GM12878 (cell line): ENCODE data around the gene CLEC5A. TPM values are rescaled to one million over a fixed set of nuclear protein-coding genes. Genes with fewer than 3 reads are reported as not detected.
A peak's percentile ranks its signal among the peaks of the same experiment; 100 is the strongest.

ENCODE experiments used
- ATAC-seq: fragments of 200-7000 bp; cut with Tn5 transposase; 3 replicates; pipeline ENCODE4 v1.9.1; 2020; ENCODE audit warnings: mild to moderate bottlenecking, moderate library complexity
- BruUV-seq: library from RNA; stranded (reverse); fragments of 400-500 nt; replicated peaks from 2 replicates; lab custom pipeline; 2021; lab: Mats Ljungman, UMichigan
- CTCF ChIA-PET: fragments of 300-600 bp; sonication (Branson Sonifier 250); formaldehyde crosslinking; extraction: SDS; loops from one replicate; lab custom pipeline; 2021; ENCODE audit warnings: inconsistent platforms; lab: Yijun Ruan, JAX
- POLR2A ChIA-PET: fragments of 350-600 bp; formaldehyde crosslinking; extraction: SDS; loops from one replicate; lab custom pipeline; 2021; ENCODE audit warnings: inconsistent platforms; lab: Charles Lee
- RAD21 ChIA-PET: fragments of 300-600 bp; sonication (Branson Sonifier 250); formaldehyde crosslinking; loops from one replicate; lab custom pipeline; 2023; ENCODE audit warnings: antibody characterized with exemption; ENCODE audit not compliant: unreplicated experiment; lab: Charles Lee
- SMC1A ChIA-PET: fragments of 300-600 bp; sonication (Branson Sonifier 250); formaldehyde crosslinking; loops from one replicate; lab custom pipeline; 2023; ENCODE audit not compliant: unreplicated experiment, uncharacterized antibody; lab: Charles Lee
- DNase-seq: peaks from one replicate; pipeline ENCODE4 v3.0.0-alpha.2; 2011; ENCODE audit warnings: low read depth, low spot score
- FAIRE-seq: peaks from 3 replicates; lab custom pipeline; 2011; peaks lifted over from hg19 to GRCh38; lab: Jason Lieb, UNC
- H2AFZ ChIP-seq: 2 replicates; pipeline ENCODE4 v1.6.0; 2011; ENCODE audit warnings: low read depth, low read length, control low read depth; ENCODE audit not compliant: control insufficient read depth
- H3K27ac ChIP-seq: 2 replicates; pipeline ENCODE4 v1.5.1; 2011; ENCODE audit warnings: control low read depth; ENCODE audit not compliant: control insufficient read depth, insufficient read depth
- H3K27me3 ChIP-seq, 2 experiments: replicated peaks in 1 of 2; 2 replicates each; pipeline versions ENCODE4 v1.6.0 to v1.6.1; 2011; ENCODE audit warnings: low read length in 1 of 2; ENCODE audit not compliant: control insufficient read depth in 2 of 2, insufficient read depth in 2 of 2
- H3K36me3 ChIP-seq, 2 experiments: 2 replicates each; pipeline ENCODE4 v1.5.1; 2011; ENCODE audit warnings: low read length in 1 of 2; ENCODE audit not compliant: control insufficient read depth in 2 of 2, insufficient read depth in 2 of 2
- H3K4me1 ChIP-seq: 2 replicates; pipeline ENCODE4 v1.6.1; 2011; ENCODE audit warnings: mild to moderate bottlenecking, low read length, moderate library complexity, mixed read lengths; ENCODE audit not compliant: control insufficient read depth, insufficient read depth
- H3K4me2 ChIP-seq: 2 replicates; pipeline ENCODE4 v1.6.0; 2011; ENCODE audit warnings: control low read depth; ENCODE audit not compliant: control insufficient read depth, insufficient read depth
- H3K4me3 ChIP-seq: fragments of 200-600 bp; sonication (generic); 2 replicates; pipeline ENCODE4 v1.5.1; 2016
- H3K79me2 ChIP-seq: 2 replicates; pipeline ENCODE4 v1.6.0; 2011; ENCODE audit warnings: low read length; ENCODE audit not compliant: control insufficient read depth, insufficient read depth
- H3K9ac ChIP-seq: 2 replicates; pipeline ENCODE4 v1.8.0; 2011; ENCODE audit warnings: low read length, control low read depth, mixed read lengths; ENCODE audit not compliant: control insufficient read depth, insufficient read depth
- H3K9me3 ChIP-seq: replicated peaks from 3 replicates; pipeline ENCODE4 v1.5.1; 2011; ENCODE audit warnings: mild to moderate bottlenecking, low read length; ENCODE audit not compliant: control insufficient read depth, insufficient read depth
- H4K20me1 ChIP-seq: 2 replicates; pipeline ENCODE4 v1.6.0; 2011; ENCODE audit not compliant: control insufficient read depth, insufficient read depth
- ASH2L ChIP-seq: fragments of 300-600, 200-600 bp; sonication (generic); IDR thresholded peaks from 2 replicates; pipeline ENCODE4 v1.6.1; 2017; ENCODE audit warnings: low read depth, mild to moderate bottlenecking, borderline replicate concordance
- CBX3 ChIP-seq: fragments of 200-600 bp; sonication (generic); IDR thresholded peaks from 2 replicates; pipeline ENCODE4 v1.6.1; 2016; ENCODE audit warnings: low read depth, borderline replicate concordance
- CREB1 ChIP-seq: IDR thresholded peaks from 2 replicates; pipeline ENCODE4 v1.6.1; 2012; ENCODE audit warnings: low read depth, mild to moderate bottlenecking, inconsistent platforms
- EP300 ChIP-seq, 2 experiments: fragments of 150-350 bp in 1 of 2; IDR thresholded peaks; 2 replicates each; pipeline ENCODE4 v1.6.1; 2011 to 2012; ENCODE audit warnings: low read depth in 2 of 2, low read length in 2 of 2, borderline replicate concordance in 1 of 2, improper control_type of control experiment in 1 of 2, inconsistent platforms in 1 of 2; ENCODE audit not compliant: control insufficient read depth in 1 of 2
- NFIC ChIP-seq: IDR thresholded peaks from 2 replicates; pipeline ENCODE4 v1.6.1; 2012; ENCODE audit warnings: low read depth, mild to moderate bottlenecking, inconsistent platforms, low read length, moderate library complexity
- RFX5 ChIP-seq: IDR thresholded peaks from 2 replicates; pipeline ENCODE4 v1.6.1; 2011; ENCODE audit warnings: low read depth, low read length, improper control_type of control experiment
- STAT1 ChIP-seq: fragments of 450-650 bp; conservative IDR thresholded peaks from 2 replicates; pipeline ENCODE4 v1.6.1; 2014; ENCODE audit warnings: antibody characterized with exemption, mild to moderate bottlenecking
- SUZ12 ChIP-seq: fragments of 200-600 bp; sonication (generic); IDR thresholded peaks from one replicate; pipeline ENCODE4 v1.6.1; 2018; ENCODE audit warnings: antibody characterized with exemption, mild to moderate bottlenecking; ENCODE audit not compliant: unreplicated experiment
- ZNF622 ChIP-seq: fragments of 450-650 bp; IDR thresholded peaks from 2 replicates; pipeline ENCODE4 v1.6.1; 2017; ENCODE audit warnings: mild to moderate bottlenecking, inconsistent platforms
- WGBS: methylation state at CpG from one replicate; pipeline ENCODE4 v1.1.6; 2016; ENCODE audit warnings: low lambda C conversion rate; ENCODE audit not compliant: insufficient replicate concordance, insufficient coverage; ENCODE audit errors: missing lambda C conversion rate; 5-methylcytosine and 5-hydroxymethylcytosine counted together
- in situ Hi-C: fragments of 300-500 bp; cut with MboI; formaldehyde crosslinking; loops from 9 replicates; pipeline ENCODE4 v1.14.3; 2018; ENCODE audit warnings: mixed read lengths
- intact Hi-C: fragments of 100-400 bp; cut with micrococcal nuclease; formaldehyde crosslinking; loops from one replicate; pipeline ENCODE4 v1.14.2; 2022; ENCODE audit not compliant: unreplicated experiment
- polyA plus RNA-seq, 11 experiments: library from polyadenylated mRNA; depleted of rRNA in 4 of 11; unstranded in 6 of 11; stranded (reverse) in 5 of 11; fragments of >200 nt; fragmentation: Nextera tagmentation in 4 of 11; fragmentation: Illumina TruSeq in 1 of 11; extraction: Ambion mirVana in 4 of 11; extraction: Trizol in 1 of 11; gene quantifications; 1 replicate in 1 of 11; 2 replicates in 10 of 11; pipeline versions ENCODE4 v1.2.1 to v1.2.3, GENCODE V29; 2011 to 2016; ENCODE audit warnings: inconsistent platforms in 2 of 11, missing spikeins in 2 of 11, low read depth in 1 of 11
- total RNA-seq, 4 experiments: library from RNA; depleted of rRNA in 3 of 4; stranded (reverse); fragments of >200 nt in 3 of 4; fragmentation: Illumina TruSeq in 1 of 4; extraction: Trizol in 1 of 4; gene quantifications; 2 replicates each; pipeline versions ENCODE4 v1.2.1 to v1.2.3, GENCODE V29; 2013 to 2021
- TF ChIP-seq, protein P1 (sequence below): fragments of 450-650 bp; conservative IDR thresholded peaks from 2 replicates; pipeline ENCODE4 v1.6.1; 2017; ENCODE audit warnings: mild to moderate bottlenecking, moderate library complexity
- TF ChIP-seq, protein P2 (sequence below): fragments of 450-650 bp; IDR thresholded peaks from 2 replicates; pipeline ENCODE4 v1.6.1; 2017; ENCODE audit warnings: antibody characterized with exemption, mild to moderate bottlenecking, moderate library complexity
- TF ChIP-seq, protein P3 (sequence below): IDR thresholded peaks from 2 replicates; pipeline ENCODE4 v1.6.1; 2011; ENCODE audit warnings: low read depth, low read length, improper control_type of control experiment, borderline replicate concordance

The CLEC5A gene
- total and polyA plus RNA-seq, 10 of the 15 experiments (the other 5 are each of a cell fraction or from before 2014, with no cell fraction given): not detected

DNA sequence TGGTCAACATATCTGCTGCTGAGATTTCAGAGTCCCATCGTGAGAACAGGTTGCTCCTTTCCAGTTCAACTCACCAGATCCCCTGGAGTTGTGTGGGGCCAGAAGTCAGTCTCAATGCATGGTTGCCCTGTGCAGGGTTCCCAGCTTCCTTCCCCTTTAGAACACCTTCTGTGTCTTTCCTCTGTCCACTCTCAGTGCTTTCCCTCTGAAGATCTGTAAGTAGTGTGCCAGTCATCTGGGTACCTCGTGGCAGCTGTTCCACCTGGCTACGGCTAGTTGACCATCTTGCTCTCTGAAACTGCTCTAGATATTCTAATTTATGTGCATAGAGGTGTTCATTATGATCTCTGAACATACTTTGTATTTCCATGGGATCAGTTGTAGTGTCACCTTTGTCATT lies 69.4 kb downstream of the CLEC5A start:
- TF ChIP-seq CBX3 (no peak), RFX5 (no peak), STAT1 (no peak), ASH2L (no peak), NFIC (no peak), CREB1 (no peak), ZNF622 (no peak), EP300 (IDR thresholded peaks at IDR 0.05; ENCODE audit: borderline replicate concordance in 1 of 2, control insufficient read depth in 1 of 2, low read depth in 2 of 2, low read length in 2 of 2) (no peak), SUZ12 (no peak)
- TF ChIP-seq, protein P1, sequence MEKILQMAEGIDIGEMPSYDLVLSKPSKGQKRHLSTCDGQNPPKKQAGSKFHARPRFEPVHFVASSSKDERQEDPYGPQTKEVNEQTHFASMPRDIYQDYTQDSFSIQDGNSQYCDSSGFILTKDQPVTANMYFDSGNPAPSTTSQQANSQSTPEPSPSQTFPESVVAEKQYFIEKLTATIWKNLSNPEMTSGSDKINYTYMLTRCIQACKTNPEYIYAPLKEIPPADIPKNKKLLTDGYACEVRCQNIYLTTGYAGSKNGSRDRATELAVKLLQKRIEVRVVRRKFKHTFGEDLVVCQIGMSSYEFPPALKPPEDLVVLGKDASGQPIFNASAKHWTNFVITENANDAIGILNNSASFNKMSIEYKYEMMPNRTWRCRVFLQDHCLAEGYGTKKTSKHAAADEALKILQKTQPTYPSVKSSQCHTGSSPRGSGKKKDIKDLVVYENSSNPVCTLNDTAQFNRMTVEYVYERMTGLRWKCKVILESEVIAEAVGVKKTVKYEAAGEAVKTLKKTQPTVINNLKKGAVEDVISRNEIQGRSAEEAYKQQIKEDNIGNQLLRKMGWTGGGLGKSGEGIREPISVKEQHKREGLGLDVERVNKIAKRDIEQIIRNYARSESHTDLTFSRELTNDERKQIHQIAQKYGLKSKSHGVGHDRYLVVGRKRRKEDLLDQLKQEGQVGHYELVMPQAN: no peak
- TF ChIP-seq, protein P2, sequence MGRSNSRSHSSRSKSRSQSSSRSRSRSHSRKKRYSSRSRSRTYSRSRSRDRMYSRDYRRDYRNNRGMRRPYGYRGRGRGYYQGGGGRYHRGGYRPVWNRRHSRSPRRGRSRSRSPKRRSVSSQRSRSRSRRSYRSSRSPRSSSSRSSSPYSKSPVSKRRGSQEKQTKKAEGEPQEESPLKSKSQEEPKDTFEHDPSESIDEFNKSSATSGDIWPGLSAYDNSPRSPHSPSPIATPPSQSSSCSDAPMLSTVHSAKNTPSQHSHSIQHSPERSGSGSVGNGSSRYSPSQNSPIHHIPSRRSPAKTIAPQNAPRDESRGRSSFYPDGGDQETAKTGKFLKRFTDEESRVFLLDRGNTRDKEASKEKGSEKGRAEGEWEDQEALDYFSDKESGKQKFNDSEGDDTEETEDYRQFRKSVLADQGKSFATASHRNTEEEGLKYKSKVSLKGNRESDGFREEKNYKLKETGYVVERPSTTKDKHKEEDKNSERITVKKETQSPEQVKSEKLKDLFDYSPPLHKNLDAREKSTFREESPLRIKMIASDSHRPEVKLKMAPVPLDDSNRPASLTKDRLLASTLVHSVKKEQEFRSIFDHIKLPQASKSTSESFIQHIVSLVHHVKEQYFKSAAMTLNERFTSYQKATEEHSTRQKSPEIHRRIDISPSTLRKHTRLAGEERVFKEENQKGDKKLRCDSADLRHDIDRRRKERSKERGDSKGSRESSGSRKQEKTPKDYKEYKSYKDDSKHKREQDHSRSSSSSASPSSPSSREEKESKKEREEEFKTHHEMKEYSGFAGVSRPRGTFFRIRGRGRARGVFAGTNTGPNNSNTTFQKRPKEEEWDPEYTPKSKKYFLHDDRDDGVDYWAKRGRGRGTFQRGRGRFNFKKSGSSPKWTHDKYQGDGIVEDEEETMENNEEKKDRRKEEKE: no peak
- TF ChIP-seq, protein P3, sequence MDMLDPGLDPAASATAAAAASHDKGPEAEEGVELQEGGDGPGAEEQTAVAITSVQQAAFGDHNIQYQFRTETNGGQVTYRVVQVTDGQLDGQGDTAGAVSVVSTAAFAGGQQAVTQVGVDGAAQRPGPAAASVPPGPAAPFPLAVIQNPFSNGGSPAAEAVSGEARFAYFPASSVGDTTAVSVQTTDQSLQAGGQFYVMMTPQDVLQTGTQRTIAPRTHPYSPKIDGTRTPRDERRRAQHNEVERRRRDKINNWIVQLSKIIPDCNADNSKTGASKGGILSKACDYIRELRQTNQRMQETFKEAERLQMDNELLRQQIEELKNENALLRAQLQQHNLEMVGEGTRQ: no peak
- ChIA-PET POLR2A (no interaction called here), RAD21 (no interaction called here), CTCF (no interaction called here), SMC1A (no interaction called here)
- DNase-seq (no peak), FAIRE-seq (no peak), ATAC-seq (peak; percentile 53)
- 24% methylated on average over 3 of the region's 3 CpGs for WGBS
- Histone ChIP-seq H3K4me1 (no peaks in the 10 kb centered on the region), H3K9me3 (no peaks in the 10 kb centered on the region), H4K20me1 (no peaks in the 10 kb centered on the region), H3K4me3 (no peak overlapping the region), H3K27me3 (no peaks in the 10 kb centered on the region; a peak in 1 of 4 replicates), H3K36me3 (no peaks in the 10 kb centered on the region), H3K27ac (no peak overlapping the region), H2AFZ (no peak overlapping the region), H3K9ac (no peak overlapping the region), H3K4me2 (no peak overlapping the region), H3K79me2 (no peaks in the 10 kb centered on the region)
- intact Hi-C loops: no loop called here
- in situ Hi-C loops: no loop called here
- BruUV-seq: no TSS peak
